Neural cell (in vitro differentiated cells): ENCODE measurements around the gene NPAS3.

Source experiments
- CTCF ChIP-seq: fragments of 450-650 bp; IDR thresholded peaks from 2 replicates; pipeline ENCODE4 v1.5.1; 2014; ENCODE audit warnings: antibody characterized with exemption, mild to moderate bottlenecking, moderate library complexity; ENCODE audit not compliant: poor library complexity, severe bottlenecking
- EP300 ChIP-seq: fragments of 450-650 bp; conservative IDR thresholded peaks from 2 replicates; pipeline ENCODE4 v1.6.1; 2014; ENCODE audit warnings: antibody characterized with exemption, mild to moderate bottlenecking, moderate library complexity; ENCODE audit not compliant: poor library complexity, severe bottlenecking
- EZH2 ChIP-seq: fragments of 200-600, 300-800 bp; shearing (Covaris generic), sonication (generic); IDR thresholded peaks from 2 replicates; pipeline ENCODE4 v1.6.1; 2014; ENCODE audit warnings: antibody characterized with exemption, low read length, borderline replicate concordance, mild to moderate bottlenecking; ENCODE audit not compliant: insufficient read depth, poor library complexity, severe bottlenecking
- MXI1 ChIP-seq: fragments of 450-650 bp; conservative IDR thresholded peaks from 2 replicates; pipeline ENCODE4 v1.6.1; 2014; ENCODE audit warnings: antibody characterized with exemption, mild to moderate bottlenecking; ENCODE audit not compliant: poor library complexity, severe bottlenecking
- POLR2AphosphoS5 ChIP-seq: IDR thresholded peaks from 2 replicates; pipeline ENCODE4 v1.6.1; 2012
- REST ChIP-seq: IDR thresholded peaks from 2 replicates; pipeline ENCODE4 v1.6.1; 2012; ENCODE audit warnings: borderline replicate concordance
- TAF1 ChIP-seq: IDR thresholded peaks from 2 replicates; pipeline ENCODE4 v1.6.1; 2012; ENCODE audit warnings: low read depth

GRCh38 chr14:33541171-33541570, 602.5 kb downstream of the NPAS3 start:
- TF ChIP-seq POLR2AphosphoS5 (no peak), CTCF (no peak), EP300 (no peak), EZH2 (no peak), TAF1 (no peak), MXI1 (no peak), REST (no peak)
